ENCODE measurements around the gene BMPR1B.
"Not testable (repeated sequence)": the region's sequence is repeated elsewhere in the genome, so short reads cannot be mapped to it uniquely, and the experiment has no call there.

Gene BMPR1B

GRCh38 chr4:95049551-95050233 is 291.9 kb downstream of the BMPR1B start:
- peak; percentile 16 for DNase-seq

DNA sequence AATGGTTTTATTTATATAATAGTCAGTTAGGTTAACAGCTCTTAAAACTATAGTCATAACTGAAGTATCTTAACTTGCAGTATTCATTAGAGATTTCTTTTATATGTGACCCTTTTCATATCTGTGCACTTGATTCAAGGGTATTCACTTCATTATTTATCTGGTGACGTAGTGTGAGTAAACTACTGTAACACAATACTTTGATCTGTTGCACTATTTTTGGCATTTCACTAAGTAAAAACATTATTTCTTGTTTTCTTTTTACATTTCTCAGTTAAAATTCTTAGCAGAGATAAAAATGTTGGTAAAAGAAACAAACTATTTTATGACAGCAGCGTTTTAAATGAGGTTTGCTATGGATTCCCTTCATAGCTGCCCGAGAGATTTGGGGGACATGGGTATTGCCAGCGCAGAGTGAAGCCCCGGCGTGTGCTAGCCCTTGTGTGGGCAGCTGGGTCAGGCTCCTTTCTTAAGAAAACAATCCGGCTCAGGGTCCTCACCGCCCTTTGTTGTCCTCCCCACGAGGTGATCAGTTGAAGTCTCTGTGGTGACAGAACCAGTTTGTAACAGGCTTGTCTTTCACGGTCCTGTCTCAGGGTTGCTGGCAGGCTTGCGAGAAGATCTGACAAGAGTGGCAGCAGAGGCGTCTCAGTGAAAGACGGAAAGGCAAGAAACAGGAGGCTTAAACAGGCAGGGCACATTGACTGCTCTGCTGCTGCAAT is 293.4 kb downstream of the BMPR1B start:
- DNase-seq: no peak

- DNase-seq: no peak
These were observed 293.9 kb downstream of the BMPR1B start for GRCh38 chr4:95051702-95052020.

GRCh38 chr4:95058991-95059390 is 301.2 kb downstream of the BMPR1B start:
- DNase-seq: no peak

- DNase-seq: peak; percentile 36
These were observed 301.9 kb downstream of the BMPR1B start for GRCh38 chr4:95059663-95060062.

DNA sequence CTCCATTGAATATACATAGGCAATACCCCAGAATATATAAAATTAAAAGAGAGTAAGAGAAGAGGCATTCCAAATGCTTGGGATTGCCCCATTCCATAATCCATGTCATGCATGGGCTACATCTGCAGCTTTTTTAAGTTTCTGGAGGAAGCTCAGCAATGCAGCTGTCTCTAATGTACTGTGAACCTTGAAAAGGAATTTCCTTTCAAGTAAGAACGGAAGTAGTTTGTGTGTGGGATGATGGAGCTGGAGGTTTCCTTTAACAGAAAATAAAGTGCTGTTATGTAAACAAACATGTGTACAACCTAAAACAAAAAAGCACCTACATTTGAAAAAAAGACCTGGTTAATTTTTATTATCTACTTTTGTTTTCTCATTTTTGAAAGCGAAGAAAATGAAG is 303.5 kb downstream of the BMPR1B start:
- DNase-seq: peak; percentile 33

- DNase-seq: not testable (repeated sequence)
These were observed 304.0 kb downstream of the BMPR1B start for GRCh38 chr4:95061801-95062200.

DNA sequence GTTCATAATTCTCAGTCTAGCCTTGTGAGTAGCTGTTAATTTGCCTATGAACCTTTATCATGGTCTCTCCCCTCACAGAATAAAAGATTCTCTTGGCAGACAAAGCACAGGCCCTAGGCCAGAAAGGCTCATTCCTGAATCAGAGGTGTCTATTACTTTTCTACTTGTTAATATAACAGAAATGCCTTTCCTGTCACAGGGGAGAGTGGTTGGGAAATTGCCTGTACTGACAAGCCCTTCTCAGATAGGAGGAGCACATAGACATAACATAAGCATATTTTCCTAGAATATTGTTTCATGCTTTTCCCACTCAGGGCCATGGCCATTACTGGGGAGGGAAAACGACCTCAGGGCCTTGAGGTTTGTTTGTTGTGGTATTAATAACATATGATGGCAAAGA is 308.3 kb downstream of the BMPR1B start:
- DNase-seq: no peak

DNA sequence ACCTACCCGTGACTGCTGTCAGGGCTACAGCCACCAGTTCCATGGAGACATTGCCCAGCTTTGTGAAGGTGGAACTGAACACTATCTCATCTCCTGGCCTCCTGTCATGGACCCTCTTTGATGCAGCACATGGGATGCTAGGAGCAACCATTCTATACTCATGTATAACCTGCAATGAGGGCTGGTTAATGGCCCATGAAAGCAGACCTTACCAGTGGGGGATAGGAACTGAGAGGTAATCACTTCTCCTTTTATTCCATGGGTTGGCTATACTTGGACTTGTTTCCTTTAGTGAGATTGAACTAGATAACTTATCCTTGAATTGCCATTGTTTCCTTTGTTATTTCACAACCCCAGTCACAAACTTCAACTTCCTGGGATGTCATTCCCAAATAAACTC is 310.6 kb downstream of the BMPR1B start:
- no peak for DNase-seq

DNA sequence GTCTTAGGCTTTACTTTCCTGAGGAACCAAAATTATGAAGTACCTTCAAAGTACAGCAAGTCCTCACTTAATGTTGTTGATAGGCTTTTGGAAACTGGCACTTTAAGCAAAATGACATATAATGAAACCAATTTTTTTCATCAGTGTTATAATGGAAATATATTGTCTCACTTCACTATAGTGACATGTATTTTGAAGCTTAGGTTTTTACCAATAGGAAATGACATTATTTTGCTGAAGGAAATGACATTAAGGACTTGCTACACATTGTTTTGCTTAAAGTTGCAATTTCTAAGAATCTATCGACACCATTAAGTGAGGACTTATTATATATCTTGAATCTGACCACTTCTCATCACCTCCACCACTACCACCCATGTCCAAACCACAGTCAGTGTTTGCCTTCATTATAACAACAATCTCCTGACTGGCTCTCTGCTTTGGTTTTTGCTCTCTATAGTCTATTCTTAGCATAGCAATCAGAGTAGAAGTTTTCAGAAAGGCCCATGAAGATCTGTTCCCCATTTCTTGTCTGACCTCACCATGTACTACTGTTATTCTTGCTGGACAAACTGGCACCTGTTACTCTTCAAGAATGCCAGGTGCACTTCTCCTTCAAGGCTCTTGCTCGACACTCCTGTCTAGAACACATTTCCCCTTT is 311.2 kb downstream of the BMPR1B start:
- DNase-seq: no peak

DNA sequence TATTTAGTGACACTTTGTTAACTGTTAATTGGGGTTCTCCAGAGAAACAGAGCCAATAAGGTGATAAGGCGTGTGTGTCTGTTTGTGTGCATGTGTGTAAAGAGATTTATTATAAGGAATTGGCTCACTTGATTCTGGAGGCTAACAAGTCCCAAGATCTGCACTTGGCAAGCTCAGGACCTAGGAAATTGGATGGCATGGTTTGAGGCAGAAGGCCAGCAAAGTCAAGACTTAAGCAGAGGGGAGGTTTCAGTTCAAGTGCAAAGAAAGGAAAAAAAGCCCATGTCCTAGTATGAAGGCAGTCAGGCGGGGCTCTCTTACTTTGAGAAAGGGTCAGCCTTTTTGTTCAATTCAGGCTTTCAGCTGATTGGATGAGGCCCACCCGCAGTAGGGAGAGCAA is 314.1 kb downstream of the BMPR1B start:
- DNase-seq: no peak

- DNase-seq: no peak
These were observed 315.9 kb downstream of the BMPR1B start for GRCh38 chr4:95073646-95074045.

- peak; percentile 28 for DNase-seq
These were observed 320.1 kb downstream of the BMPR1B start for GRCh38 chr4:95077864-95078263.

DNA sequence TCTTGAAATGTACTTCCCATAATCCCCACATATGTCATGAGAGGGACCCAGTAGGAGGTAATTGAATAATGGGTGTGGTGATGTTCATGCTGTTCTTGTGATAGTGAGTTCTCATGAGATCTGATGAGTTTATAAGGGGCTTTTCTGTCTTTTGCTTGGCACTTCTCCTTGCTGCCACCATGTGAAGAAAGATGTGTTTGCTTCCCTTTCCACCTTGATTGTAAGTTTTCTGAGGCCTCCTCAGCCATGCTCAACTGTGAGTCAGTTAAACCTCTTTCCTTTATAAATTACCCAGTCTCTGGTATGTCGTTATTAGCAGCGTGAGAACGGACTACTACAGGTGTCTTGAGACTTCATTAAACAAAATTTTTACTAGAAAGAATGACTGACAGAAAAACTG is 323.2 kb downstream of the BMPR1B start:
- no peak for DNase-seq

- no peak for DNase-seq
These were observed 326.8 kb downstream of the BMPR1B start for GRCh38 chr4:95084584-95084983.

GRCh38 chr4:95085124-95085833 is 327.5 kb downstream of the BMPR1B start:
- no peak for DNase-seq

DNA sequence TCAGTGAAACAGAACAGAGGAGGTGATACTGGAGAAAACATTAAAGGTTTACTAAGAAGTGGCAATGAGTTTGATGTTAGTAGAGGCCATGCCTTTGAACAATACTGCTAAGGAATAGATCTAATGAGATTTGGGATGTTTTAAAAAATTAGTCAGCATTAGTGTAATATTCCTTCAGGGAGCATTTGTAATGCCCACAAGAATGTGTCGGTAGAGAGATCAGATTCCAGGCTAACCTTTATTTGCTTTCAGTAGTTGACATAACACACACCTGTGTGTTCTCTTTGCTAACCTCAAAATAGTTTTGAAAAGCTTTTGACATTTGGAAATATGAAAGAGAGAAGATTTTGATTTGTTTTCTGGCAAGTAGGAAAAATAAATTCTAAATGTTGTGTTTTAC is 328.8 kb downstream of the BMPR1B start:
- DNase-seq: no peak

DNA sequence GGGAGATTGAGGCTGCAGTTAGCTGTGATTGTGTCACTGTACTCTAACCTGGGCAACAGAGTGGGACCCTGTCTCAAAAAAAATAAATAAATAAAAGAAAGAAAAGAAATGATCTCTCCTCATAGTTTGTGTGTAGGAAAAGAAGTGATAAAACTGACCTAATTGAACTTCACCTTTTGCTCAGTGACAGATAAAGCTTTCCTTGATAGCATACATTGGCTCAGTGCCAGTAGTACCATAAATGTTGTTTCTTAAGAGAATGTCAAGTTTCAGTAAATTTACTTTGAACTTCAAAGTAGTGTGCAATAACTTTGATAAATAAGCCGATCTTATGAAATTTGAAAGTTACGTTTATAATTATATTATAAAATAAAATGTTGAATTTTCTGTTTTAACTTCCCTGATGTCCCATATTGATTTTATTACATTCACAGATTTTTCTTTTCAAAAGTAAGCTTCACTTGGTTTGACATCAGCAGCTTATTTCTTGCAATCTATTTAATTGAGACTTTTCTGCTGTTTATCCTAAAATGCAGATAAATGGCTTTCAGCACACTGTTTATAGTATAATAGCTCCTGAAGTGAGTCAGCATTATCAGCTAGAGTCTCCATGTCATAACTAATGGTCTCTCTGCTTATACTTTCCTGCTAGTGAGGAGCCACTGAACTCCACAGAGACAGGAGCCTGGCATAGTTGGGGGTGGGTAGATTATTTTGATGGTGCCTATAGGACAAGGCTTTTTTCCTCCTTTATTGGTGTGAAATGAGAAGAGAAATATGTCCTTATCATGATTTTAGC is 330.1 kb downstream of the BMPR1B start:
- peak; percentile 28 for DNase-seq

DNA sequence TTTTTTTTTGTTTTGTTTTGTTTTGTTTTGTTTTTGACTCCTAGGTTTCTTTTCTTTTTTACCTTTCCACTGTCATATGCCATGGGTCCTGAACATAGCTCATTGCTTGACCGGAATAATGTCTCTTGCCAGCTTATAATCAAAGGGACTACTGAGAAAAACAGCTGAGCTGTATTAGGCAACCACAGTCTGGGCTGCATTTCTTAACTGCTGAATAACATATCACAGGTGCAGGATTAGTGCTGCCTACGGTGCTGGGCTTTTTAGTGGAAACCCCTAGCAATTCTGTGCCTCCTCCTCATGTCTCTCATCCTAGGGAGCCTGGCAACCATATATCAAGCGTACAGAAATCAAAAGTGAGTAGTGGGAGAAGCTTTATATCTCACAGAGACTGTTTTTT is 333.5 kb downstream of the BMPR1B start:
- peak; percentile 43 for DNase-seq

DNA sequence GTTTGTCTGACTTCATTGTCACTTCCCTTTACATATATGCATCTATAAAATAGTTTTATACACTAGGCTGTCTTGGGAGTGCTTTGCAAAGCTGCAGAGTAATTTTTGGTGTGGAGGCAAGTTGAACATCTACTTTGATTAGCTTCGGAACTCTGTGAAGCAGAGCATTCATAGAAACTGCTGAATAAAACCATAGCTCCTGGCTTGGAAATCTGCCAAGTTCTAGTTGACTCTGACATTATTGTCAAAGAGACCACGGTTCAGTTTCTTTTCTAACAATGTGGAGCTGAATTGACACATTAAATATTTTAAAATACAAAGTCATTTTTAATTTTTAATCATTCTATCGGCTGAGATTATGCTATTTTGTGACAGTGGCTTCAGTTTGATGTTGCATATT is 335.0 kb downstream of the BMPR1B start:
- no peak for DNase-seq

DNA sequence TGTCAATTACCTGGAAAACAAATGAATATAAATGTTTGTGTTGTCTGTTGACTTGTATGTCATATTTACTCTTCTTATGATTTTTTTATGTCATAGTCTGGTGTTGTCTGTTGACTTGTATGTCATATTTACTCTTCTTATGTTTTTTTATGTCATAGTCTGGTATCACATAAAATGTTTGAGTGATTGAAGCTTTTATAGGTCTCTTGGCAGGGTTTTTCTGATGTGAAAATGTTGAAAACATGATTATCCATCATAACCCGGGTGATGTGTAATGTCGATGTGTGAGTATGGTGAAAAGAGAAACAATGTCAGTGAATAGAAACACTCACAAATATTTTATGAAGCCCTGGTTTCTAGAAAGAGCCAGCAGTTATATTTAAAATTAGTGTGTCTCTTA is 335.7 kb downstream of the BMPR1B start:
- no peak for DNase-seq
